PC-9 (cell line): ENCODE data around the gene C19orf12. TPM values are rescaled to one million over a fixed set of nuclear protein-coding genes. Genes with fewer than 3 reads are reported as not detected.

Experiments used
- BruUV-seq: library from RNA; stranded (reverse); fragments of 400-500 nt; replicated peaks from 2 replicates; lab custom pipeline; 2021; lab: Mats Ljungman, UMichigan
- CTCF ChIA-PET: fragments of 300-600 bp; sonication (Branson Sonifier 250); formaldehyde crosslinking; loops from one replicate; lab custom pipeline; 2022; ENCODE audit warnings: antibody characterized with exemption; lab: Charles Lee
- POLR2A ChIA-PET: fragments of 300-600 bp; sonication (Branson Sonifier 250); formaldehyde crosslinking; loops from one replicate; lab custom pipeline; 2022; ENCODE audit warnings: antibody characterized with exemption; ENCODE audit not compliant: unreplicated experiment; lab: Charles Lee
- DNase-seq, 2 experiments: peaks; one replicate each; pipeline versions ENCODE4 v3.0.0 to v3.0.0-alpha.2; 2015 to 2022; ENCODE audit warnings: mixed read lengths in 1 of 2
- H2AFZ ChIP-seq: fragments of 200-600 bp; sonication (generic); 2 replicates; pipeline ENCODE4 v1.8.1; 2017; ENCODE audit warnings: antibody characterized with exemption
- H3F3A ChIP-seq: fragments of 200-600 bp; sonication (generic); 2 replicates; pipeline ENCODE4 v1.8.1; 2017; ENCODE audit warnings: antibody characterized with exemption, mild to moderate bottlenecking, low read depth; ENCODE audit not compliant: insufficient read depth
- H3K27ac ChIP-seq: fragments of 200-600 bp; sonication (generic); 2 replicates; pipeline ENCODE4 v1.6.1; 2016; ENCODE audit warnings: mixed run types
- H3K27me3 ChIP-seq: fragments of 200-600 bp; sonication (generic); 2 replicates; pipeline ENCODE4 v1.6.1; 2016; ENCODE audit warnings: low read depth, mixed run types; ENCODE audit not compliant: insufficient read depth
- H3K36me3 ChIP-seq: fragments of 200-600 bp; sonication (generic); 2 replicates; pipeline ENCODE4 v1.6.1; 2016; ENCODE audit warnings: low read depth, mixed run types
- H3K4me1 ChIP-seq: fragments of 200-600 bp; sonication (generic); replicated peaks from 2 replicates; pipeline ENCODE4 v1.6.1; 2016; ENCODE audit warnings: mixed run types; ENCODE audit not compliant: insufficient read depth
- H3K4me2 ChIP-seq: fragments of 200-600 bp; sonication (generic); 2 replicates; pipeline ENCODE4 v1.6.1; 2017; ENCODE audit warnings: mixed run types
- H3K4me3 ChIP-seq: fragments of 200-600 bp; sonication (generic); 2 replicates; pipeline ENCODE4 v1.6.1; 2016; ENCODE audit warnings: mixed run types
- H3K79me2 ChIP-seq: fragments of 200-600 bp; sonication (generic); 2 replicates; pipeline ENCODE4 v1.6.1; 2017; ENCODE audit warnings: low read depth, mixed run types
- H3K9me2 ChIP-seq: fragments of 200-600 bp; sonication (generic); 2 replicates; pipeline ENCODE4 v1.8.1; 2017; ENCODE audit warnings: mild to moderate bottlenecking; ENCODE audit not compliant: insufficient read depth
- H3K9me3 ChIP-seq: fragments of 200-600 bp; sonication (generic); 2 replicates; pipeline ENCODE4 v1.8.1; 2016; ENCODE audit warnings: low read depth; ENCODE audit not compliant: insufficient read depth
- H4K20me1 ChIP-seq: fragments of 200-600 bp; sonication (generic); 2 replicates; pipeline ENCODE4 v1.8.1; 2017; ENCODE audit not compliant: insufficient read depth
- EZH2 ChIP-seq: fragments of 200-600 bp; sonication (generic); IDR thresholded peaks from 2 replicates; pipeline ENCODE4 v1.8.0; 2017; ENCODE audit warnings: antibody characterized with exemption, low read depth
- intact Hi-C: fragments of 100-400 bp; cut with micrococcal nuclease; formaldehyde crosslinking; loops from one replicate; pipeline ENCODE4 v1.10.0; 2022; ENCODE audit not compliant: unreplicated experiment
- total RNA-seq: library from RNA; stranded (reverse); gene quantifications from 2 replicates; pipeline ENCODE4 v1.2.3, GENCODE V29; 2021
- TF ChIP-seq, protein P1 (sequence below): fragments of 200-600 bp; sonication (generic); conservative IDR thresholded peaks from 2 replicates; pipeline ENCODE4 v1.6.1; 2017; ENCODE audit warnings: mixed run types, antibody characterized with exemption, mild to moderate bottlenecking, moderate library complexity

Gene C19orf12
- total RNA-seq, 1 experiment from 2014 or later: 14.8 TPM

DNA sequence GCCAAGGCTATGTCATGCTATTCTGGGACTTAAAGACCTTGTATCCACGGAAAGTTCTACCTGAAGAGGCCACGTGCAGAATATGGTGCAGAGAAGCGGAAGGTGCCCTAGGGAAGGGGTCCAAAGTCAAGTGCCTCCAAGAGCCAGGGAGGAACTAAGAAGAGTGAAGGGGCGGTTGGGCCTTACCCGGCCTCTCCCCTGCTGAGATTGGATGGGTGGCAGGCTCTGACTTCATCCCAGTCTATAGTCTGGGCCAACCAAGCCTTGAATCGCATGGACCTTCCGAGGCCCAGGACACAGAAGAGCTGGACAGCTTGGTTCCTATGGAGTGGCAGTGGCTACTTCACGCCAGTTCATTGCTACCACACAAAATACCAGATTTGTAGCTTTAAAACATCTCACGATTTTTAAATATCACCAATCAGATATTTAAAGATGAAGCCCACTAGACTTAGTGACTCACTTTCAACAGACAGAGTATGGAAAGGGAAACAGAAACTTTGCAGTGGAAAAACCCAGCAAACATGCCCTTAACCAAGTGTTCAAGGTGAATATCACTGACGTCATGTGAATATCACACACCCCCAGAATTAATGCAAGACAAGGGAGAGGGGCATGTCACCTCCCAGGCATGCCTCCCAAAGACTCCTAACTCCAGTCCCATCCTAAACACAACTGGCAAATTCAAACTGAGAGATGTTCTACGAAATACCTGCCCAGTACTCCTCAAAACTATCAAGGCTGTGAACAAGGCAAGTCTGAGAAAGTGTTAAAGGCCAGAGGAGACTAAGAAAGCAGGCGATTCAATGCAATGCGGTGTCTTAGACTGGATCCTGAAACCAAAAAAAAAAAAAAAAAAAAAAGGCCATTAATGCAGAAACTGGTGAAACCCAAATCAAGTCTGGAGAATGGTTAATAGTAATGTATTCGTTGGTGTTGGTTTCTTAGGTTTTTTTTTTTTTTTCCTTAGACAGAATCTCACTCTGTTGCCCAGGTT lies 10.2 kb downstream of the C19orf12 start:
- no peak for DNase-seq
- CTCF ChIA-PET: no interaction called here
- no peaks in the 10 kb centered on the region for H3K4me1 ChIP-seq
- H3K9me3 ChIP-seq: no peaks in the 10 kb centered on the region
- no peak overlapping the region for H3K4me2 ChIP-seq
- no peaks in the 10 kb centered on the region for H3K27me3 ChIP-seq
- no TSS peak for BruUV-seq
- no peaks in the 10 kb centered on the region for H4K20me1 ChIP-seq
- no peak overlapping the region for H3K4me3 ChIP-seq
- H3F3A ChIP-seq: no peaks in the 10 kb centered on the region
- no peaks in the 10 kb centered on the region for H3K9me2 ChIP-seq
- POLR2A ChIA-PET: no interaction called here
- no peaks in the 10 kb centered on the region for H3K36me3 ChIP-seq
- no peak overlapping the region for H3K27ac ChIP-seq
- intact Hi-C loops: no loop called here
- no peak overlapping the region for H2AFZ ChIP-seq
- H3K79me2 ChIP-seq: no peaks in the 10 kb centered on the region
- TF ChIP-seq, protein P1, sequence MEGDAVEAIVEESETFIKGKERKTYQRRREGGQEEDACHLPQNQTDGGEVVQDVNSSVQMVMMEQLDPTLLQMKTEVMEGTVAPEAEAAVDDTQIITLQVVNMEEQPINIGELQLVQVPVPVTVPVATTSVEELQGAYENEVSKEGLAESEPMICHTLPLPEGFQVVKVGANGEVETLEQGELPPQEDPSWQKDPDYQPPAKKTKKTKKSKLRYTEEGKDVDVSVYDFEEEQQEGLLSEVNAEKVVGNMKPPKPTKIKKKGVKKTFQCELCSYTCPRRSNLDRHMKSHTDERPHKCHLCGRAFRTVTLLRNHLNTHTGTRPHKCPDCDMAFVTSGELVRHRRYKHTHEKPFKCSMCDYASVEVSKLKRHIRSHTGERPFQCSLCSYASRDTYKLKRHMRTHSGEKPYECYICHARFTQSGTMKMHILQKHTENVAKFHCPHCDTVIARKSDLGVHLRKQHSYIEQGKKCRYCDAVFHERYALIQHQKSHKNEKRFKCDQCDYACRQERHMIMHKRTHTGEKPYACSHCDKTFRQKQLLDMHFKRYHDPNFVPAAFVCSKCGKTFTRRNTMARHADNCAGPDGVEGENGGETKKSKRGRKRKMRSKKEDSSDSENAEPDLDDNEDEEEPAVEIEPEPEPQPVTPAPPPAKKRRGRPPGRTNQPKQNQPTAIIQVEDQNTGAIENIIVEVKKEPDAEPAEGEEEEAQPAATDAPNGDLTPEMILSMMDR: no peak
- no peak for TF ChIP-seq EZH2

DNA sequence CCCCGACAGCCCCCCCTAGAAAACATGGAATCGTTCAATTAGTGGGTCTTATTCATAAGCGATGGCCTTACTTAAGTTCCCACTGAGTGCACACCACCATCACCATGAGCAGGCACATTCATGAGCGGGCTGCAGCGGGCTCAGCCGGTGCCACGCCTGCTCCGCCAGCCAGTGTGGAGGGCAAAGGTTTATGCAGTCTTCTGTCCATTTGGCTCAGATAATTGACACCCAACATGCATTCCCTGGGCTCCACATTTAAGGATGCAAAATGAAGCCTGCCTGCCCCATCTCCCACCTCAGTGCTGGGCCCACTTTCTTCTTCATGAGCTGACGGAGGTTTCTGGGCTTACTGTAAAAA lies 12.1 kb downstream of the C19orf12 start:
- intact Hi-C loops: no loop called here
- Histone ChIP-seq H3K27me3 (no peaks in the 10 kb centered on the region), H3K9me2 (no peaks in the 10 kb centered on the region), H3K4me2 (no peak overlapping the region), H3K36me3 (no peaks in the 10 kb centered on the region), H4K20me1 (no peaks in the 10 kb centered on the region), H3K79me2 (no peaks in the 10 kb centered on the region), H2AFZ (no peak overlapping the region), H3K4me3 (no peak overlapping the region), H3K27ac (no peak overlapping the region), H3K4me1 (no peaks in the 10 kb centered on the region), H3K9me3 (no peaks in the 10 kb centered on the region), H3F3A (no peaks in the 10 kb centered on the region)
- CTCF ChIA-PET: no interaction called here
- no TSS peak for BruUV-seq
- no peak for DNase-seq
- POLR2A ChIA-PET: interaction anchor here (0.7 kb wide), 1 partner anchor 285 kb away, joined by 18 read pairs; no protein-coding TSS in a partner anchor
- TF ChIP-seq, protein P1: no peak

DNA sequence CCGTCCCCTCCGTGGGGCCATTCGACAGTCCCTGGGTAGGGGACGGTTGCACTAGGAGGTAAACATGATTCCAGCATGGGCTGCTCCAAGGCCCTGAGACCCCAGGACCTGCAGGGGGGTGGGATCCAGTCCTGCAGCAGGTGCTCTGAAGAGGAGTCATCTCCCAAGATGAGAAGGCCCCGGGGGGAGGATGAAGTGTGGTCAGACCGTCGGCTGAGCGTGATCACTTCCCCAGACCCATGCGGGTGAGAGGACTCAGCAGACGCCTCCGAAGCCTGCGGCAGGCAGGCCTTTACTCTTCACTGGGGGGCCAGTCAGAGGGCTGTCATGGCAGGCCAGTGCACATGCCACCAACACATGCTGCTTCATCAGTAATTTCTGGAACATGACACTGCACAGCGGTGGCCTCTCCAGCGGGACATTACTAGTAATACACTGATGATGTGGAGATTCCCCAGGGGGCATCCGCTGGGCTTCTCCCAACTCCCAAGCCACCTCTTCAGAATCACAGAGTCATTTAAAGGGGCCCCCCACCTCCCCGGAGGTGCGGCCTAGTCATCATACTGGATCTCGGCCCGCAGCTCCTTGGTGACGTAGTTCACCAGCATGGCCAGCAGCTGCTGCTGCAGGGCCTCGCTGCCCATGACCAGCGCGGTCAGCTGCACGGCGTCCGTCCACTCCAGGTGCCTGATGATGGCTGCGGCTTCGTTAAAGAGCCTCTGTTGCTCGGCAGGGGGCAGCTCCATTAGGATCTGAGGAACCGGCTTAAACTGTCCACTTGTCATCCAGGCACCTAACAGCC lies 12.7 kb downstream of the C19orf12 start:
- Histone ChIP-seq H3K36me3 (no peaks in the 10 kb centered on the region), H3K4me3 (no peak overlapping the region), H3K4me2 (no peak overlapping the region), H3K27ac (no peak overlapping the region), H3K79me2 (no peaks in the 10 kb centered on the region), H2AFZ (no peak overlapping the region), H3F3A (no peaks in the 10 kb centered on the region), H4K20me1 (no peaks in the 10 kb centered on the region), H3K9me2 (no peaks in the 10 kb centered on the region), H3K27me3 (no peaks in the 10 kb centered on the region), H3K9me3 (no peaks in the 10 kb centered on the region), H3K4me1 (no peaks in the 10 kb centered on the region)
- CTCF ChIA-PET: no interaction called here
- intact Hi-C loops: no loop called here
- no peak for DNase-seq
- POLR2A ChIA-PET: interaction anchor here (0.7 kb wide), 1 partner anchor 285 kb away, joined by 18 read pairs; no protein-coding TSS in a partner anchor
- BruUV-seq: no TSS peak
- TF ChIP-seq, protein P1: no peak
- TF ChIP-seq EZH2: no peak
